ENCODE results near the gene CABS1. TPM values are rescaled to one million over a fixed set of nuclear protein-coding genes. Genes with fewer than 3 reads are reported as not detected.

The CABS1 gene
- total RNA-seq, 1 donor: not detected

DNA sequence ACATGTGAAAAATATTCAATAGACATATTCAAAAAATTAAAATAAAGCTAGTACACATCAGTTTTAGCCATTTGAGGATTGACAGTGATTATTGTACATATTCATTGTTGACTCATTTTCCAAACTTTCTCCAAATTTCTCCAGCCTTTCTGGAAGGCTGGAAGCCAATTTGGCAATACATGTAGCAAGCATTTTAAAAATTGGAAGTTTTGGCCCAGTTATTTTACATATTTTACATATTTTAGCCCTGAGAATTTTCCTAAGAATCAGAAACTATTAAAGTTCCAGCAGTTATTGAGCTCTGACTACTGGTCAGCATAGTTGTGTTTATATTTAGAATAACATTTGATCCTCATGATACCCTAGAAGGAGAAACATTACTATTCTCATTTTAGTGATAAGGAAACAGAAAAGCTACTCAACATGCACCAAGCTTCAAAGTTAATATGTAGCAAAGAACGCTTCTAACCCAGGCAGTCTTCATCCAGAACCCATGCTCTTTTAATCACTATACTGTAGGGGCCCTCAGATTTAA is 3.2 kb downstream of the CABS1 start:
- TF ChIP-seq, protein P1, sequence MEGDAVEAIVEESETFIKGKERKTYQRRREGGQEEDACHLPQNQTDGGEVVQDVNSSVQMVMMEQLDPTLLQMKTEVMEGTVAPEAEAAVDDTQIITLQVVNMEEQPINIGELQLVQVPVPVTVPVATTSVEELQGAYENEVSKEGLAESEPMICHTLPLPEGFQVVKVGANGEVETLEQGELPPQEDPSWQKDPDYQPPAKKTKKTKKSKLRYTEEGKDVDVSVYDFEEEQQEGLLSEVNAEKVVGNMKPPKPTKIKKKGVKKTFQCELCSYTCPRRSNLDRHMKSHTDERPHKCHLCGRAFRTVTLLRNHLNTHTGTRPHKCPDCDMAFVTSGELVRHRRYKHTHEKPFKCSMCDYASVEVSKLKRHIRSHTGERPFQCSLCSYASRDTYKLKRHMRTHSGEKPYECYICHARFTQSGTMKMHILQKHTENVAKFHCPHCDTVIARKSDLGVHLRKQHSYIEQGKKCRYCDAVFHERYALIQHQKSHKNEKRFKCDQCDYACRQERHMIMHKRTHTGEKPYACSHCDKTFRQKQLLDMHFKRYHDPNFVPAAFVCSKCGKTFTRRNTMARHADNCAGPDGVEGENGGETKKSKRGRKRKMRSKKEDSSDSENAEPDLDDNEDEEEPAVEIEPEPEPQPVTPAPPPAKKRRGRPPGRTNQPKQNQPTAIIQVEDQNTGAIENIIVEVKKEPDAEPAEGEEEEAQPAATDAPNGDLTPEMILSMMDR (IDR thresholded peaks at IDR 0.05; ENCODE audit: insufficient read depth, low read depth, low read length): no peak
- no peak for DNase-seq (ENCODE audit: low read depth)

DNA sequence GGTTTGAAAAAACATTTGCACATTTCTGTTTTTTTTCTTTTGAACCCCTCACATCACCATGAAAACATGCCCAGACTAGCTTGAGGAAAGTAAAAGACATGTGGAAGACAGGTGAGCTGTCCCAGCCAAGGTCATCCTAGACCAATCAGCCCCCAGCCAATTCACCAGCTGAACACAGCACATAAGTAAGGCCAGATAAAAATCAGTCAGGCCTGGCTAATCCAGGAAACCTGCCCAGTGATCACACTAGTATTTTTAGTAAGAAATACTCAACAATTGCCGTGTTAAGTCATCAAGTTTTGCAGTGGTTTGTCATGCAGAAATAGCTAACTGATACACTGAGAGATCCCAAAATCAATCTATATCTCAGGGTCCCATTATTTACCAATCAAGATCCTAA is 21.4 kb downstream of the CABS1 start:
- no peak overlapping the region for H3K4me3 ChIP-seq (ENCODE audit: low read depth, low read length)
- TF ChIP-seq, protein P1 (IDR thresholded peaks at IDR 0.05; ENCODE audit: insufficient read depth, low read depth, low read length): no peak
- DNase-seq (ENCODE audit: low read depth): no peak

More for the DNA sequence above, 3.2 kb downstream of the CABS1 start:
- H3K4me3 ChIP-seq (ENCODE audit: low read depth, low read length): no peak overlapping the region

DNA sequence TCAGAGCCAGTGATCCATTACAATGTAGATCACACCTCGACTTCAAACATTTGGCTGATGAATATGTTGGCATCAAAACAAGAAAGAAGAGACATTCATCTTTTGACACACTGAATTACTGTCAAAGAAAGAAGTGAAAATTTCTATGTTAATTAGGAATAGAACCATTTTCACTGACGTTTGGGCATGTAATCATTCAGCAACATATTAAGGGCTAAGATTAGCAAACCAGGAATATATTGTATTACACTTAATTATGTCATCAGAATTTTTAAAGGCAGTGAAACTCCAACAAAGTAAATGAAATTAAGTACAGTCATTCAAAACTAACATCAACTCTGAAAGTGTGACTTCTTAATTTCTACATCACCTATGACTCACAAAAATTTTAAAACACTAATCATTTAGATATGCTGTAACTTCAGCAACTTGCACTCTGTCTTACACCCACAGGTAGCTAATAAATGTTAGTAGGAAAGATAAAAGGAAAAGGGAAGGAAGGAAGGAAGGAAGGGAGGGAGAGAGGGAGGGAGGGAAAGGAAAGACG is 24.4 kb downstream of the CABS1 start:
- DNase-seq (ENCODE audit: low read depth): no peak
- H3K4me3 ChIP-seq (ENCODE audit: low read depth, low read length): no peak overlapping the region
- TF ChIP-seq, protein P1 (IDR thresholded peaks at IDR 0.05; ENCODE audit: insufficient read depth, low read depth, low read length): no peak

DNA sequence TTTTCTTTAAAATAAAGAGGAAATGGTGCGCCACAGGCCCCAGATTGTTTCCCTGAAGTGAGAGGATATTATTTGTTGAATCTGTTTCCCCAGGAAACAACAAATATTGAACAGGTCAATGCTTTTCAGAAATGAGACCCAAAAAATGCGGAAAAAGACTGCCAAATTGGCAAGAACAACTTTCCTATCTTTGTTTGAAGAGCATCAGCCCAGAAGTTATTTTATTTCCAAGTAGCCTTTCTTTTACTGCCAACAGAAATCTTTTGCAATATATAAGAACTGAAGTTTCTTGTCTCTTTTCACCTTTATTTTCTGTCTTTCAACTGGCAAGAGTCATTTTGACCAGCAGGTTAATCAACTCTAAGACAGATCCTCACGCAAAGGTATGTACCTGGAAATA is 25.7 kb downstream of the CABS1 start, which contains the start of gene SMR3A:
Gene SMR3A, plus strand, starts transcription at position 301 of the 400 bp plus-strand sequence. CDS start 1,356 bp downstream, outside the sequence.
- H3K4me3 ChIP-seq (ENCODE audit: low read depth, low read length): no peak within 1 kb of the TSS
- no peak for DNase-seq (ENCODE audit: low read depth)
- TF ChIP-seq, protein P1 (IDR thresholded peaks at IDR 0.05; ENCODE audit: insufficient read depth, low read depth, low read length): no peak

DNA sequence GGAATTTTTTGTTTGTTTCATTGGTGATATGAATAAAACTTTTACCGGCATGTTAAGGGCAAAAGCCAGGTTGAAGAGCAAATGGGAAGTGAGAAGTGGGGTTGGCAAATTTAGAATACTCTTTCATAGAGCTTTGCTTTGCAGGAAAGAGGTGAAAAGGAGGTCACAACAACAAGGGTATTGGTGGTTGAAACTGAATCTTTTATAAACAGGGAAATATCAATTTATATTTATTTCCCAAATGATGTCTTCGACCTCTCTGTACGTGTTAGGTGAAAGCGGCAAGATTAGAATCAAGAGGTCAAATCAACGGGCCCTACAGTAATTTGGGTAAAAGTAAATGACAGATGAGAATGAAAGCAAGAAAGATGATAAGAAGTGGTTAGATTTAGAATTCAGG is 29.2 kb downstream of the CABS1 start:
- H3K4me3 ChIP-seq (ENCODE audit: low read depth, low read length): no peak overlapping the region
- DNase-seq (ENCODE audit: low read depth): no peak
- TF ChIP-seq, protein P1 (IDR thresholded peaks at IDR 0.05; ENCODE audit: insufficient read depth, low read depth, low read length): no peak

DNA sequence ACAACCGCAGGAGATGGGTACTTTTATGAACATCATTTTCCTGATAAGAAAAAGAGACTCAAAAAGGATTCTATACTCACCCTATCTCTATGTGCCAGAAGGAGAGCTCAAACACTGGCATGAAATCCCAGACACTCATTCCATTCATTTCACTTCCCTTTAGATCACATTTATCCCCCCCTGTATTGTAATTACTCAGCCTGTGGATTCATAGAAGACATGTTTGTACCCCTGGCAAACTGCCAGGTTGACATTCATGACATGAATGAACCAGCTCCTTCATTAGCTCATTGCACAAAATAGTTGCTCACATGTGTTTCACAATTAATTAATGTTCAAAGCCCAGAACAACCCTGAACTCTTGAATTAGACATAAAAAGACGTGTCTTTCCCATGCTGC is 30.7 kb downstream of the CABS1 start:
- DNase-seq (ENCODE audit: low read depth): no peak
- no peak overlapping the region for H3K4me3 ChIP-seq (ENCODE audit: low read depth, low read length)
- TF ChIP-seq, protein P1 (IDR thresholded peaks at IDR 0.05; ENCODE audit: insufficient read depth, low read depth, low read length): no peak

DNA sequence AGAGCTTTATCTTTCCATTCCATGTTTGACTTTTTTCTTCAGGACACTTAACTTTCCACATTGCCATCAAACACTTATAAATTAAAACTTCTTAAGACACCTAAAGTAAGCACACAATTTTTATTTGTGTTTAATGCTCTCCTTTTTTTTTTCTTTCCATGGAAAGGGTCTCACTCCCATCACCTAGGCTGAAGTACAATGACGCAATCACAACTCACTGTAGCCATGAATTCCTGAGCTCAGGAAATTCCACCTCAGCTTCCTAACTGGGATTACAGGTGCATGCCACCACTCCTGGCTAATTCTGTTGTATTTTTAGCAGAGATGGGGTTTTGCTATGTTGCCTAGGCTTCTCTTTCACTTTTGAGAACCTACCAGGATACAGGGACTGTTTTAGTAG is 33.0 kb downstream of the CABS1 start:
- TF ChIP-seq, protein P1 (IDR thresholded peaks at IDR 0.05; ENCODE audit: insufficient read depth, low read depth, low read length): no peak
- no peak overlapping the region for H3K4me3 ChIP-seq (ENCODE audit: low read depth, low read length)
- DNase-seq (ENCODE audit: low read depth): no peak

All from fibroblast of villous mesenchyme (primary cell).